ENCODE data around the gene CEP250. TPM values are rescaled to one million over a fixed set of nuclear protein-coding genes. Genes with fewer than 3 reads are reported as not detected.
"Not testable (repeated sequence)": the region's sequence is repeated elsewhere in the genome, so short reads cannot be mapped to it uniquely, and the experiment has no call there.

Gene CEP250
- total and polyA plus RNA-seq, 5 donors: 11.0 to 22.0 (median 17.9) TPM

GRCh38 chr20:35510951-35511735 lies 55.7 kb downstream of the CEP250 start:
- ATAC-seq: peak in 1 of 2 donors; percentile 23
- H3K27me3 ChIP-seq (ENCODE audit: control insufficient read depth, insufficient read depth): no peaks in the 10 kb centered on the region
- no peak overlapping the region for H3K27ac ChIP-seq (ENCODE audit: low read length)
- intact Hi-C loops (cut with DNase I): no loop called here
- no peaks in the 10 kb centered on the region for H3K9me3 ChIP-seq (ENCODE audit: control insufficient read depth, low read length)
- H3K4me3 ChIP-seq (ENCODE audit: low read length): no peak overlapping the region
- 82% methylated on average over 12 of the region's 12 CpGs for WGBS
- DNase-seq: no peak
- H3K4me1 ChIP-seq (ENCODE audit: control insufficient read depth, insufficient read depth, low read length): peaks cover 2% of the 10 kb centered on the region

- WGBS: 90% methylated on average over 2 of the region's 2 CpGs
- no peak overlapping the region for H3K27ac ChIP-seq (ENCODE audit: low read length)
- ATAC-seq (no peak), DNase-seq (no peak)
- no peaks in the 10 kb centered on the region for H3K9me3 ChIP-seq (ENCODE audit: control insufficient read depth, low read length)
- no peak overlapping the region for H3K4me3 ChIP-seq (ENCODE audit: low read length)
- H3K4me1 ChIP-seq (ENCODE audit: control insufficient read depth, insufficient read depth, low read length): peaks cover 8% of the 10 kb centered on the region
- H3K27me3 ChIP-seq (ENCODE audit: control insufficient read depth, insufficient read depth): no peaks in the 10 kb centered on the region
- intact Hi-C loops (cut with DNase I): no loop called here
Observed at GRCh38 chr20:35511814-35512420, 56.5 kb downstream of the CEP250 start.

DNA sequence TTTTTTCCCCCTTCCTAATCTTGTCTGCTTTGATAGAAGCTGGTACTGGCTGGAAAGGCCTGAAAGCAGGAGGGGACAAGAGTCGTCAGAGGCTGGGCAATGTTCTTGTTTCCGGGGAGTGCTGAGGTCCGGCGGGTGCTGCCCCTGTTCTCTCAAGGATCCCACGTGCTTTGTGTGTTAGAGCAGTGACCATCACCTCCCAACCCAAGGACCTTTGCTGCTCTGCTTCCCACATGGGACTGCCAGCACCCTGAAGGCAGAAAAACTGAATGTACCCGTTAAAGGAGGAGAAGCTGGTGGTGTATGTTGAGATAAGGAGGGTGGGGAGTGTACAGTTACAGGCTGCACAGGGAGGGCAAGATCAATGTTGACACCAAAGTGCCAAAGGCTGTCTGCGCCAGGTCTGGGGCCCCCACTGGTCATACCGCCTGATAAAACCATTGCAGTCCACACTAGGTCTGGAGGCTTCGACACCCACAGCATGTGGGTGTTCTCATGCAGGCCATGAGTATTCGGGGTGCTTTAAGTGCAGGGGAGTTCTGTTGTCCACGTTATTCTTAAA lies 59.1 kb downstream of the CEP250 start:
- ATAC-seq (no peak), DNase-seq (no peak)
- H3K27ac ChIP-seq (ENCODE audit: low read length): no peak overlapping the region
- H3K4me3 ChIP-seq (ENCODE audit: low read length): no peak overlapping the region
- peaks cover 8% of the 10 kb centered on the region for H3K4me1 ChIP-seq (ENCODE audit: control insufficient read depth, insufficient read depth, low read length)
- H3K27me3 ChIP-seq (ENCODE audit: control insufficient read depth, insufficient read depth): no peaks in the 10 kb centered on the region
- 72% methylated on average over 11 of the region's 11 CpGs for WGBS
- intact Hi-C loops (cut with DNase I): no loop called here
- H3K9me3 ChIP-seq (ENCODE audit: control insufficient read depth, low read length): no peaks in the 10 kb centered on the region

- ATAC-seq: no peak
- no peak for DNase-seq
- H3K4me1 ChIP-seq (ENCODE audit: control insufficient read depth, insufficient read depth, low read length): peaks cover 8% of the 10 kb centered on the region
- no peaks in the 10 kb centered on the region for H3K9me3 ChIP-seq (ENCODE audit: control insufficient read depth, low read length)
- H3K4me3 ChIP-seq (ENCODE audit: low read length): no peak overlapping the region
- H3K27me3 ChIP-seq (ENCODE audit: control insufficient read depth, insufficient read depth): no peaks in the 10 kb centered on the region
- H3K27ac ChIP-seq (ENCODE audit: low read length): no peak overlapping the region
- intact Hi-C loops (cut with DNase I): no loop called here
- WGBS: 95% methylated on average over 4 of the region's 4 CpGs
Observed at GRCh38 chr20:35515341-35515740, 59.9 kb downstream of the CEP250 start.

DNA sequence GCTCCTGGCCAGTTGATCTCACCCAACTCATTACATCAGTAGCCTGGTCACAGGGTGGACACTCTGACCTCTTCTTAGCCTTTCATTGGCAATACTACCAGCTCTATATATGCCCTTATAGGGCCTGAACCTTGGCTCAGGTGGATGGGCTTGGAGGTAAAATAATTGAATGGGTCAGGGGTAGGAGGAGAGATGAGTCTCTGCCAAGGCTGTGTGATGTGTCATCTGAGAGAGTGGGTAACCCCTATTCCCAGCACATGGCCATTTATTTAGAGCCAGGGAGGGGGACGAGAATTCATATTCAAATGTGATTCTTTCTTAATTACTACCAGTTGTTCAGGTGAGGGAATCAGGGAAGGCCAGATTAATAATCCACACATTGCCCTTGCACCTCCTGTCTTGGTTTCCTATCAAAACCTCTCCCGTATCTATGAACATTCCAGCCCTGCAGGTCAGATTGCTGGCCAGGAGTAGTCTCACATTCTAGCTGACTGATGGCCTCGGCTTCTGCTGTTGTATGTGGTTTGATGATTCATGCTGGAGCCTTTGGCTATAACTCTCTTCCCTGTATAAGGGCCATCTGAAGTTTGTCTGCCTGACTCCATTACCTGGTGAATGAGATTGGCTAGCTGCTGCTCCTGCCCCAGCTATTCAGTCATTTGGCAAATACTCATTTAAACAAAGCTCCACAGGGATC lies 60.7 kb downstream of the CEP250 start:
- DNase-seq (no peak), ATAC-seq (no peak)
- H3K27ac ChIP-seq (ENCODE audit: low read length): no peak overlapping the region
- intact Hi-C loops (cut with DNase I): no loop called here
- WGBS: 56% methylated on average over 3 of the region's 3 CpGs
- H3K9me3 ChIP-seq (ENCODE audit: control insufficient read depth, low read length): no peaks in the 10 kb centered on the region
- H3K4me1 ChIP-seq (ENCODE audit: control insufficient read depth, insufficient read depth, low read length): peaks cover 8% of the 10 kb centered on the region
- H3K4me3 ChIP-seq (ENCODE audit: low read length): no peak overlapping the region
- H3K27me3 ChIP-seq (ENCODE audit: control insufficient read depth, insufficient read depth): no peaks in the 10 kb centered on the region

- DNase-seq: peak in 2 of 3 donors; percentile 53 to 61
- ATAC-seq: peak in 1 of 2 donors; percentile 70
- Histone ChIP-seq H3K4me1 (ENCODE audit: control insufficient read depth, insufficient read depth, low read length) (peaks cover 8% of the 10 kb centered on the region), H3K27ac (ENCODE audit: low read length) (no peak overlapping the region), H3K27me3 (ENCODE audit: control insufficient read depth, insufficient read depth) (no peaks in the 10 kb centered on the region), H3K4me3 (ENCODE audit: low read length) (no peak overlapping the region), H3K9me3 (ENCODE audit: control insufficient read depth, low read length) (no peaks in the 10 kb centered on the region)
- 58% methylated on average over 1 of the region's 1 CpG for WGBS
- intact Hi-C loops (cut with DNase I): no loop called here
Observed at GRCh38 chr20:35517125-35517524, 61.7 kb downstream of the CEP250 start.

DNA sequence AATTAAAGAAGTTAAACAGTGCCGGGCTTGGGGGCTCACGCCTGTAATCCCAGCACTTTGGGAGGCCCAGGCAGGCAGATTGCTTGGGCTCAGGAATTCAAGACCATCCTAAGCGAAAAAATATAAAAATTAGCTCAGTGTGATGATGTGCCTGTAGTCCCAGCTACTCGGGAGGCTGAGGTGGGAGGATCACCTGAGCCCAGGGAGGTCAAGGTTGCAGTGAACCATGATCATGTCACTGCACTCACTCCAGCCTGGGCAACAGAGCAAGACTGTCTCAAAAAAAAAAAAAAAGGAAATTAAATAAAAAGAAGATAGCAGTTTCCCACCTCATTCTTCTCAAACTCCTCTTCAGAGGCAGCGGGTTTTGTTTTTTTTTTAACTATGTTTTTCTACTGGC lies 62.4 kb downstream of the CEP250 start:
- 92% methylated on average over 5 of the region's 5 CpGs for whole genome bisulfite sequencing
- ATAC-seq; H3K9me3 ChIP-seq (ENCODE audit: control insufficient read depth, low read length); intact Hi-C loops (cut with DNase I); H3K4me1 ChIP-seq (ENCODE audit: control insufficient read depth, insufficient read depth, low read length); DNase-seq; H3K27me3 ChIP-seq (ENCODE audit: control insufficient read depth, insufficient read depth); H3K4me3 ChIP-seq (ENCODE audit: low read length); H3K27ac ChIP-seq (ENCODE audit: low read length): not testable (repeated sequence)

DNA sequence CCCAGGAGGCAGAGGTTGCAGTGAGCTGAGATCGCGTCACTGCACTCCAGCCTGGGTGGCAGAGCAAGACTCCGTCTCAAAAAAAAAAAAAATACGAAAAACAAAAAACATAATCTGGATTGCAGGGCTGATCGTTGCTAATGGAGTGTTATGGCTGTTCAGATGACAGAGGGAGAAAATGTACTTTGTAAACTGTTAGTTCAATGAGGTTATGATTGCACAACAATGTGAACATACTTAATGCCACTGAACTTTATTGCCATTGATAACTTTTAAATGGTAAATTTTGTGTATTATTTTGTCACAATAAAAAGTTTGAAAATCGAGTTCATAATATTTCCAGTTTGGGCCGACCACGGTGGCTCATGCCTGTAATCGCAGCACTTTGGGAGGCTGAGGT lies 63.6 kb downstream of the CEP250 start:
- 88% methylated on average over 9 of the region's 9 CpGs for WGBS

GRCh38 chr20:35523298-35523888 lies 68.0 kb downstream of the CEP250 start:
- Histone ChIP-seq H3K4me3 (ENCODE audit: low read length) (no peak overlapping the region), H3K27me3 (ENCODE audit: control insufficient read depth, insufficient read depth) (no peaks in the 10 kb centered on the region), H3K9me3 (ENCODE audit: control insufficient read depth, low read length) (no peaks in the 10 kb centered on the region), H3K27ac (ENCODE audit: low read length) (no peak overlapping the region), H3K4me1 (ENCODE audit: control insufficient read depth, insufficient read depth, low read length) (no peaks in the 10 kb centered on the region)
- ATAC-seq (peak in 1 of 2 donors; percentile 39), DNase-seq (peak in 1 of 3 donors; percentile 54)
- 70% methylated on average over 6 of the region's 6 CpGs for WGBS
- intact Hi-C loops (cut with DNase I): no loop called here

More for the DNA sequence above, 63.6 kb downstream of the CEP250 start:
- DNase-seq: no peak
- Histone ChIP-seq H3K4me1 (ENCODE audit: control insufficient read depth, insufficient read depth, low read length) (peaks cover 8% of the 10 kb centered on the region), H3K9me3 (ENCODE audit: control insufficient read depth, low read length) (no peaks in the 10 kb centered on the region), H3K4me3 (ENCODE audit: low read length) (no peak overlapping the region), H3K27me3 (ENCODE audit: control insufficient read depth, insufficient read depth) (no peaks in the 10 kb centered on the region), H3K27ac (ENCODE audit: low read length) (no peak overlapping the region)
- intact Hi-C loops (cut with DNase I): no loop called here
- no peak for ATAC-seq

DNA sequence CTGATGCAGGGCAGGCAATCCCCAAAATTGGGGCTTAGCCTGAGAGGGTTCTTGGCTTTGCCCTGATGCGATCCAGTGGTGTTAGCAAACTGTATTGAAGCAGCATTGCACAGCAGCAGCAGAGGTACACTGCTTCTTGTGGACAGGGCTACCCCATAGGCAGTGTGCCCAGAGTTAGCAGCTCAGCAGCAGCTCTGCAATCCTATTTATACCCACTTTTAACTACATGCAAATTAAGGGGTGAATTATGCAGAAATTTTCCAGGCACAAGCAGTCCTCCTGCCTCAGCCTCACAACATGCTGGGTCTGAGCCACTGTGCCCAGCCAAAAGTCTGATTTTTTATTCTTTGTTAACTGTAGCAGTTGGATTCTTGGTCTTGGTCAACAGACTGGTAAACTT lies 70.2 kb downstream of the CEP250 start:
- H3K4me3 ChIP-seq (ENCODE audit: low read length): no peak overlapping the region
- intact Hi-C loops (cut with DNase I): no loop called here
- 94% methylated on average over 1 of the region's 1 CpG for WGBS
- H3K9me3 ChIP-seq (ENCODE audit: control insufficient read depth, low read length): no peaks in the 10 kb centered on the region
- no peaks in the 10 kb centered on the region for H3K27me3 ChIP-seq (ENCODE audit: control insufficient read depth, insufficient read depth)
- H3K4me1 ChIP-seq (ENCODE audit: control insufficient read depth, insufficient read depth, low read length): no peaks in the 10 kb centered on the region
- DNase-seq (no peak), ATAC-seq (no peak)
- no peak overlapping the region for H3K27ac ChIP-seq (ENCODE audit: low read length)

Data from right cardiac atrium (tissue), 5 donors.